ENCODE data around the gene CAMTA1. TPM values are rescaled to one million over a fixed set of nuclear protein-coding genes. Genes with fewer than 3 reads are reported as not detected.

The CAMTA1 gene
- total RNA-seq, 2 donors from 2014 or later: 100 to 102 TPM

- intact Hi-C loops (cut with DNase I): no loop called here
Measured at GRCh38 chr1:7351649-7352048, 566.4 kb downstream of the CAMTA1 start.

GRCh38 chr1:7352364-7352763 lies 567.1 kb downstream of the CAMTA1 start:
- Histone ChIP-seq H3K4me3 (no peak overlapping the region), H3K36me3 (no peaks in the 10 kb centered on the region), H3K9me3 (no peaks in the 10 kb centered on the region), H3K27me3 (replicated peaks; ENCODE audit: insufficient read depth) (no peaks in the 10 kb centered on the region), H3K4me1 (replicated peaks) (no peaks in the 10 kb centered on the region), H3K27ac (no peak overlapping the region)
- 92% methylated on average over 4 of the region's 4 CpGs for WGBS
- no peak for DNase-seq (ENCODE audit: low spot score)
- intact Hi-C loops (cut with DNase I): no loop called here
- TF ChIP-seq POLR2AphosphoS5 (IDR thresholded peaks at IDR 0.05): no peak
- TF ChIP-seq CTCF (IDR thresholded peaks at IDR 0.05): no peak

More at GRCh38 chr1:7351649-7352048, 566.4 kb downstream of the CAMTA1 start:
- Histone ChIP-seq H3K36me3 (no peaks in the 10 kb centered on the region), H3K4me1 (replicated peaks) (no peaks in the 10 kb centered on the region), H3K27me3 (replicated peaks; ENCODE audit: insufficient read depth) (no peaks in the 10 kb centered on the region), H3K27ac (no peak overlapping the region), H3K9me3 (no peaks in the 10 kb centered on the region), H3K4me3 (no peak overlapping the region)
- WGBS: 67% methylated on average over 13 of the region's 13 CpGs
- no peak for DNase-seq (ENCODE audit: low spot score)
- TF ChIP-seq POLR2A (IDR thresholded peaks at IDR 0.05): no peak
- TF ChIP-seq POLR2AphosphoS5 (IDR thresholded peaks at IDR 0.05): no peak
- TF ChIP-seq CTCF (IDR thresholded peaks at IDR 0.05): no peak

GRCh38 chr1:7352974-7353373 lies 567.7 kb downstream of the CAMTA1 start:
- Histone ChIP-seq H3K27ac (no peak overlapping the region), H3K36me3 (no peaks in the 10 kb centered on the region), H3K9me3 (no peaks in the 10 kb centered on the region), H3K27me3 (replicated peaks; ENCODE audit: insufficient read depth) (no peaks in the 10 kb centered on the region), H3K4me3 (no peak overlapping the region), H3K4me1 (replicated peaks) (no peaks in the 10 kb centered on the region)
- TF ChIP-seq CTCF (IDR thresholded peaks at IDR 0.05): no peak
- TF ChIP-seq POLR2A (IDR thresholded peaks at IDR 0.05): no peak
- TF ChIP-seq POLR2AphosphoS5 (IDR thresholded peaks at IDR 0.05): no peak
- no peak for DNase-seq (ENCODE audit: low spot score)
- 98% methylated on average over 4 of the region's 4 CpGs for WGBS
- intact Hi-C loops (cut with DNase I): no loop called here

- Histone ChIP-seq H3K36me3 (no peaks in the 10 kb centered on the region), H3K27ac (no peak overlapping the region), H3K9me3 (no peaks in the 10 kb centered on the region), H3K27me3 (replicated peaks; ENCODE audit: insufficient read depth) (no peaks in the 10 kb centered on the region), H3K4me3 (no peak overlapping the region), H3K4me1 (replicated peaks) (no peaks in the 10 kb centered on the region)
- DNase-seq (ENCODE audit: low spot score): no peak
- WGBS: 100% methylated on average over 2 of the region's 2 CpGs
- TF ChIP-seq CTCF (IDR thresholded peaks at IDR 0.05): no peak
- no peak for TF ChIP-seq POLR2A (IDR thresholded peaks at IDR 0.05)
- no peak for TF ChIP-seq POLR2AphosphoS5 (IDR thresholded peaks at IDR 0.05)
- intact Hi-C loops (cut with DNase I): no loop called here
Measured at GRCh38 chr1:7355646-7356045, 570.4 kb downstream of the CAMTA1 start.

GRCh38 chr1:7356079-7356478 lies 570.8 kb downstream of the CAMTA1 start:
- no peaks in the 10 kb centered on the region for H3K27me3 ChIP-seq (replicated peaks; ENCODE audit: insufficient read depth)
- WGBS: 86% methylated on average over 5 of the region's 5 CpGs
- DNase-seq (ENCODE audit: low spot score): no peak
- no peak overlapping the region for H3K4me3 ChIP-seq
- intact Hi-C loops (cut with DNase I): no loop called here
- no peak for TF ChIP-seq CTCF (IDR thresholded peaks at IDR 0.05)
- H3K4me1 ChIP-seq (replicated peaks): no peaks in the 10 kb centered on the region
- no peaks in the 10 kb centered on the region for H3K9me3 ChIP-seq
- H3K36me3 ChIP-seq: no peaks in the 10 kb centered on the region
- no peak overlapping the region for H3K27ac ChIP-seq

All from prostate gland (tissue), 2 donors.